ENCODE results near the gene COQ8A.

DNA sequence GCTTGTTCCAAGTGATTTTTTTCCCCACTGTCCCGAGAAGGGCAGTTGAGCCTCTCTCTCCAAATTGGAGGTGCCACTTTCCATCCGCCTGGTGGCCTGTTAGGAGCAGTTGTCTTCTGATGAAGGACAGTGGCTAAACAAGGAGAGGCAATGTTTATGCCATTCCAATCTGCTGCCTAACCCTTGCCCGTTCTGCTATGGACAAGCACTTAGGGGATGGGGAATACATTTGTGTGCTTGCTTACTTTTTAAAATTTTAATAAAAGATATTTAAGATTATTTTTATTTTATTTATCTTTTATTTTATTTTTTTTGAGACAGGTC is 12.0 kb downstream of the COQ8A start:
- TF ChIP-seq, protein P1, sequence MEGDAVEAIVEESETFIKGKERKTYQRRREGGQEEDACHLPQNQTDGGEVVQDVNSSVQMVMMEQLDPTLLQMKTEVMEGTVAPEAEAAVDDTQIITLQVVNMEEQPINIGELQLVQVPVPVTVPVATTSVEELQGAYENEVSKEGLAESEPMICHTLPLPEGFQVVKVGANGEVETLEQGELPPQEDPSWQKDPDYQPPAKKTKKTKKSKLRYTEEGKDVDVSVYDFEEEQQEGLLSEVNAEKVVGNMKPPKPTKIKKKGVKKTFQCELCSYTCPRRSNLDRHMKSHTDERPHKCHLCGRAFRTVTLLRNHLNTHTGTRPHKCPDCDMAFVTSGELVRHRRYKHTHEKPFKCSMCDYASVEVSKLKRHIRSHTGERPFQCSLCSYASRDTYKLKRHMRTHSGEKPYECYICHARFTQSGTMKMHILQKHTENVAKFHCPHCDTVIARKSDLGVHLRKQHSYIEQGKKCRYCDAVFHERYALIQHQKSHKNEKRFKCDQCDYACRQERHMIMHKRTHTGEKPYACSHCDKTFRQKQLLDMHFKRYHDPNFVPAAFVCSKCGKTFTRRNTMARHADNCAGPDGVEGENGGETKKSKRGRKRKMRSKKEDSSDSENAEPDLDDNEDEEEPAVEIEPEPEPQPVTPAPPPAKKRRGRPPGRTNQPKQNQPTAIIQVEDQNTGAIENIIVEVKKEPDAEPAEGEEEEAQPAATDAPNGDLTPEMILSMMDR (IDR thresholded peaks at IDR 0.05) = no peak
- no peak for TF ChIP-seq POLR2A (IDR thresholded peaks at IDR 0.05; ENCODE audit: low read length)

Data from A549 (cell line).